Spleen (tissue), 7 donors: ENCODE data around the gene SREK1IP1.

ENCODE experiments used
- CTCF ChIP-seq, 11 experiments: fragments of 200-600 bp in 7 of 11; fragments of 450-650 bp in 4 of 11; sonication (generic) in 4 of 11; IDR thresholded peaks in 8 of 11; conservative IDR thresholded peaks in 3 of 11; 1 replicate in 7 of 11; 2 replicates in 4 of 11; pipeline versions ENCODE4 v1.4.0 to v1.8.0; 2016 to 2021; ENCODE audit warnings: antibody characterized with exemption in 11 of 11, inconsistent platforms in 4 of 11, mild to moderate bottlenecking in 1 of 11
- POLR2A ChIP-seq, 3 donors: fragments of 450-650 bp; IDR thresholded peaks; one replicate each; pipeline ENCODE4 v1.5.1; 2017; ENCODE audit warnings: antibody characterized with exemption in 3 of 3, mild to moderate bottlenecking in 1 of 3
- POLR2AphosphoS5 ChIP-seq, 3 donors: sonication (generic); formaldehyde crosslinking; IDR thresholded peaks; one replicate each; pipeline ENCODE4 v1.5.1; 2017; ENCODE audit warnings: antibody characterized with exemption in 3 of 3
- donor health status: DM: no; HTN: no; CAD: no; lungs with moderate emphysema.
- donor health status: DM: no; HTN: no; CAD: no.
- donor health status: DM: no; HTN: no; CAD: no.

DNA sequence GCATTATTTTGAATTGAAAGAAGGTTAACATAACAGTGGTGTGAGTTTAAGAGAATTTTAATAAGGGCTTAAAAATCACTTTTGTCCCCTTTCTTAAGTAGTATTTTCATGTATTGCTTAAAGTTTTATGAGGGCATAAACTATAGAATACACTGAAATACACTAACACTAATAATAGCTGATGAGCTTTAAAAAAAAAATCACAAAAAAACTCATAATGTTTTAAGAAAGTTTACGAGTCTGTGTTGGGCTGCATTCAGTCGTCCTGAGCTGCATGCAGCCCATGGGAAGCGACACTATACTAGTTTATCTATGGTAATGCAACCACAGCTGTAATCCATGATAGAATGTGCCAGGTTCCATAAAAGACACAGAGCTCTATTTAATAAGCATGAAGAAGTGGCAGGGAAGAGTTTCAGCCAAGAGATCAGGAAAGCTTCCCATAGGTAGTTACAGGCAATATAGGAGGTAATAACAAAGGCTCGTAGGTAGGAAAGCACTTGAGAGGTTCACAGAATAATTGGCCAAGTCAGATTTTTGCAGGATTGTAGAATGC, 4.5 kb downstream of the SREK1IP1 start:
- no peak for TF ChIP-seq CTCF (IDR thresholded peaks at IDR 0.05 in 8 of 11, conservative IDR thresholded peaks at IDR 0.05 in 3 of 11)
- TF ChIP-seq POLR2A (IDR thresholded peaks at IDR 0.05) = no peak
- TF ChIP-seq POLR2AphosphoS5 (IDR thresholded peaks at IDR 0.05) = no peak
